ENCODE measurements around the gene TTLL12.

DNA sequence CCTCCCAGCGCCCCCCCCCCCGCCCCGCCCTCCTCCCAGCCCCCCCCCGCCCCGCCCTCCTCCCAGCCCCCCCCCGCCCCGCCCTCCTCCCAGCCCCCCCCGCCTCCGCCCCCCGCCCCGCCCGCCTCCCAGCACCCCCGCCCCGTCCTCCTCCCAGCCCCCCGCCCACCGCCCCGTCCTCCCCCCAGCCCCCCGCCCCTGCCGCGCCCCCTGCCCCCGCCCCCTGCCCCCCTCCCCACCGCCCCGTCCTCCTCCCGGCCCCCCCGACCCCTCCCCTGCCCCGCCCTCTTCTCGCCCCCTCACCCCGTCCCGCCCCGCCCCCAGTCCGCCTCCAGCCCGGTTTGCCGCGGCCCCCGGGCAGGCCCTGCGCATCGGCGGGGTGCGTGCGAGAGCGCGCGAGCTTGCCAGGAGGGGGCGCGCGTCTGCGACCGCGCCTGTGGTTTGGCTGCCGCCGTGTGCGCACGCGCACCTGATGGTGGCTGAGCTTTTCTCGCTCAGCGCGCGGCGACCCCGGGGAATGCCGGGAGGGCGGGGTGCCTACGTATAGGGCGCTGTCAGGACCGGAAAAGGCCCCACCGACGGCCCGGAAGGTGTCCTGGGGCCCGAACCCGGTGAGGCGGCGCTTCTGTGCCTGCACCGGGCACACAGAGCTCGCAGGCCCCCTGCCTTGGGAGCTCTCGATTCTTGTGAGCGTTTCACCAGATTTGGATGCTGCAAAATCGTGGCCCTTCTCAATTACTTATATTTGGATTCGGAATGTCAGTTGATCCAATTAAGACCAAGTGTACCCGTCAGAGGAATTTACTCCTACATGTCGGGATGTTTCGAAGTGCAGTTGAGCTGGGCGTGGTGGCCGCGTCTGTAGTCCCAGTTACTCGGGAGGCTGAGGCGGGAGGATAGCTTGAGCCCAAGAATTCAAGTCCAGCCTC is 501 bp upstream of the TTLL12 start:
- TF ChIP-seq, protein P1, sequence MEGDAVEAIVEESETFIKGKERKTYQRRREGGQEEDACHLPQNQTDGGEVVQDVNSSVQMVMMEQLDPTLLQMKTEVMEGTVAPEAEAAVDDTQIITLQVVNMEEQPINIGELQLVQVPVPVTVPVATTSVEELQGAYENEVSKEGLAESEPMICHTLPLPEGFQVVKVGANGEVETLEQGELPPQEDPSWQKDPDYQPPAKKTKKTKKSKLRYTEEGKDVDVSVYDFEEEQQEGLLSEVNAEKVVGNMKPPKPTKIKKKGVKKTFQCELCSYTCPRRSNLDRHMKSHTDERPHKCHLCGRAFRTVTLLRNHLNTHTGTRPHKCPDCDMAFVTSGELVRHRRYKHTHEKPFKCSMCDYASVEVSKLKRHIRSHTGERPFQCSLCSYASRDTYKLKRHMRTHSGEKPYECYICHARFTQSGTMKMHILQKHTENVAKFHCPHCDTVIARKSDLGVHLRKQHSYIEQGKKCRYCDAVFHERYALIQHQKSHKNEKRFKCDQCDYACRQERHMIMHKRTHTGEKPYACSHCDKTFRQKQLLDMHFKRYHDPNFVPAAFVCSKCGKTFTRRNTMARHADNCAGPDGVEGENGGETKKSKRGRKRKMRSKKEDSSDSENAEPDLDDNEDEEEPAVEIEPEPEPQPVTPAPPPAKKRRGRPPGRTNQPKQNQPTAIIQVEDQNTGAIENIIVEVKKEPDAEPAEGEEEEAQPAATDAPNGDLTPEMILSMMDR (IDR thresholded peaks at IDR 0.05), result peak; percentile 70
- TF ChIP-seq EZH2 (IDR thresholded peaks at IDR 0.05; ENCODE audit: borderline replicate concordance, insufficient read depth, low read depth, low read length, poor library complexity, severe bottlenecking), result no peak

All from B cell (primary cell).